ENCODE measurements around the gene NFYB. TPM values are rescaled to one million over a fixed set of nuclear protein-coding genes. Genes with fewer than 3 reads are reported as not detected.

NFYB gene
- total RNA-seq, 2 donors from 2014 or later: 13.1 to 18.5 TPM

GRCh38 chr12:104083769-104084475 is 54.1 kb downstream of the NFYB start:
- Mint-ChIP-seq H3K4me3 (peak overlapping the region; percentile 19), H3K36me3 (peaks cover 14% of the 10 kb centered on the region)
- ATAC-seq: peak in 1 of 2 donors; percentile 92

GRCh38 chr12:104080764-104081163 is 57.2 kb downstream of the NFYB start:
- peaks cover 9 to 23% of the 10 kb centered on the region in 2 donors for H3K4me1 Mint-ChIP-seq (ENCODE audit: low read depth in 2 of 2)
- ATAC-seq (no peak), DNase-seq (ENCODE audit: low spot score) (no peak)
- no peaks in the 10 kb centered on the region for H3K9me3 Mint-ChIP-seq
- peaks cover 21% of the 10 kb centered on the region for H3K36me3 Mint-ChIP-seq
- H3K27ac Mint-ChIP-seq: no peak overlapping the region
- H3K4me3 Mint-ChIP-seq: no peak overlapping the region
- no peaks in the 10 kb centered on the region for H3K27me3 Mint-ChIP-seq

More at GRCh38 chr12:104083769-104084475, 54.1 kb downstream of the NFYB start:
- no peaks in the 10 kb centered on the region for H3K9me3 Mint-ChIP-seq
- no peak overlapping the region for H3K27ac Mint-ChIP-seq
- DNase-seq (ENCODE audit: low spot score): no peak
- peaks cover 9 to 11% of the 10 kb centered on the region in 2 donors for H3K4me1 Mint-ChIP-seq (ENCODE audit: low read depth in 2 of 2)
- no peaks in the 10 kb centered on the region for H3K27me3 Mint-ChIP-seq

GRCh38 chr12:104079024-104079423 is 59.0 kb downstream of the NFYB start:
- peaks cover 1 to 20% of the 10 kb centered on the region in 2 donors for H3K4me1 Mint-ChIP-seq (ENCODE audit: low read depth in 2 of 2)
- H3K4me3 Mint-ChIP-seq: no peak overlapping the region
- H3K9me3 Mint-ChIP-seq: no peaks in the 10 kb centered on the region
- no peak for DNase-seq (ENCODE audit: low spot score)
- H3K27ac Mint-ChIP-seq: no peak overlapping the region
- no peaks in the 10 kb centered on the region for H3K27me3 Mint-ChIP-seq
- ATAC-seq: no peak
- peaks cover 13% of the 10 kb centered on the region for H3K36me3 Mint-ChIP-seq

- Mint-ChIP-seq H3K27ac (no peak overlapping the region), H3K36me3 (peaks cover 6% of the 10 kb centered on the region), H3K9me3 (no peaks in the 10 kb centered on the region), H3K27me3 (no peaks in the 10 kb centered on the region), H3K4me1 (ENCODE audit: low read depth in 2 of 2) (peaks cover 3 to 23% of the 10 kb centered on the region in 2 donors), H3K4me3 (no peak overlapping the region)
- ATAC-seq (no peak), DNase-seq (ENCODE audit: low spot score) (no peak)
These were observed 64.3 kb downstream of the NFYB start for GRCh38 chr12:104073699-104074098.

- H3K27ac Mint-ChIP-seq: no peak overlapping the region
- H3K36me3 Mint-ChIP-seq: no peaks in the 10 kb centered on the region
These were observed 65.9 kb downstream of the NFYB start for GRCh38 chr12:104072099-104072498.

More at GRCh38 chr12:104072099-104072498, 65.9 kb downstream of the NFYB start:
- Mint-ChIP-seq H3K4me1 (ENCODE audit: low read depth in 2 of 2) (peaks cover 5 to 21% of the 10 kb centered on the region in 2 donors), H3K4me3 (no peak overlapping the region), H3K9me3 (no peaks in the 10 kb centered on the region), H3K27me3 (no peaks in the 10 kb centered on the region)
- no peak for DNase-seq (ENCODE audit: low spot score)
- ATAC-seq: no peak

Other genes with a start within 250 kb of the NFYB start
- 100 to 1,000 TPM; 621 to 706 TPM for gene HSP90B1, start 207.8 kb downstream of the NFYB start, total RNA-seq
- 10 to 100 TPM; 50.8 to 55.2 TPM for gene TDG, start 172.3 kb downstream of the NFYB start, total RNA-seq
- gene GLT8D2, start 88.0 kb downstream of the NFYB start, total RNA-seq: under 1 TPM in 1 of 2 donors, not detected in 1; 0.33 TPM
- gene HCFC2, start 73.7 kb downstream of the NFYB start, total RNA-seq: 10 to 100 TPM; 13.5 to 17.6 TPM
- 100 to 1,000 TPM in 1 of 2 donors, 10 to 100 TPM in 1; 75.8 to 103 TPM for gene TXNRD1, start 77.6 kb upstream of the NFYB start, total RNA-seq
- 10 to 100 TPM in 1 of 2 donors, 1 to 10 TPM in 1; 9.0 to 17.9 TPM for gene EID3, start 165.5 kb upstream of the NFYB start, total RNA-seq

All from natural killer cell treated with Interleukin-12 subunit alpha and Interleukin-12 subunit beta and Interleukin-15 and Interleukin-18, amount 100 ng/mL, for 72 hours (primary cell).